ENCODE measurements around the gene SHCBP1L. TPM values are rescaled to one million over a fixed set of nuclear protein-coding genes. Genes with fewer than 3 reads are reported as not detected.

The SHCBP1L gene
- total RNA-seq, 1 donor from 2014 or later, result not detected

DNA sequence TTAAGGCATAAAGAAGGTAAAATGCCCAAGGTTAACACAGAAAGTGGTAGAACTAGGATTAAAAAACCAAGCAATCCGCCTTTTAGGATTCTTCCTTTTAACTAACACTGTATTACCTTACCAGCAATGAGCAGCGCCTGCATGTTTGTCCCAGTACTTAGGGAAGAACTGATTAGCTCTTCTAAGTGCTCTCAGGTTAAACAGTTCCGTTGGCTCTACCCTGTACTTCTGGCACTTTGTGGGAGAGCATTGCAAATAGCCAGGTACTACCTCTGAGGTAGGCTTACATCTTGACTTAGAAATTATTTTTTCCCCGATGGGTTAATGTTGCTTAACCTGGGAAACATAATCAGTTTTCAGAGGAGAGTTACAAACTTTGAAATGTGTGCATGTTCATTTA lies 92.3 kb downstream of the SHCBP1L start:
- TF ChIP-seq, protein P1, sequence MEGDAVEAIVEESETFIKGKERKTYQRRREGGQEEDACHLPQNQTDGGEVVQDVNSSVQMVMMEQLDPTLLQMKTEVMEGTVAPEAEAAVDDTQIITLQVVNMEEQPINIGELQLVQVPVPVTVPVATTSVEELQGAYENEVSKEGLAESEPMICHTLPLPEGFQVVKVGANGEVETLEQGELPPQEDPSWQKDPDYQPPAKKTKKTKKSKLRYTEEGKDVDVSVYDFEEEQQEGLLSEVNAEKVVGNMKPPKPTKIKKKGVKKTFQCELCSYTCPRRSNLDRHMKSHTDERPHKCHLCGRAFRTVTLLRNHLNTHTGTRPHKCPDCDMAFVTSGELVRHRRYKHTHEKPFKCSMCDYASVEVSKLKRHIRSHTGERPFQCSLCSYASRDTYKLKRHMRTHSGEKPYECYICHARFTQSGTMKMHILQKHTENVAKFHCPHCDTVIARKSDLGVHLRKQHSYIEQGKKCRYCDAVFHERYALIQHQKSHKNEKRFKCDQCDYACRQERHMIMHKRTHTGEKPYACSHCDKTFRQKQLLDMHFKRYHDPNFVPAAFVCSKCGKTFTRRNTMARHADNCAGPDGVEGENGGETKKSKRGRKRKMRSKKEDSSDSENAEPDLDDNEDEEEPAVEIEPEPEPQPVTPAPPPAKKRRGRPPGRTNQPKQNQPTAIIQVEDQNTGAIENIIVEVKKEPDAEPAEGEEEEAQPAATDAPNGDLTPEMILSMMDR (IDR thresholded peaks at IDR 0.05; ENCODE audit: insufficient read depth, low read length, severe bottlenecking), result no peak
- Histone ChIP-seq H3K27me3 (ENCODE audit: control insufficient read depth, insufficient read depth, low read length) (no peaks in the 10 kb centered on the region), H3K36me3 (ENCODE audit: control insufficient read depth, insufficient read depth, low read length) (peaks cover 20% of the 10 kb centered on the region), H3K4me3 (ENCODE audit: low read depth, low read length) (no peak overlapping the region)
- DNase-seq (ENCODE audit: low read depth), result no peak
- FAIRE-seq, result no peak

DNA sequence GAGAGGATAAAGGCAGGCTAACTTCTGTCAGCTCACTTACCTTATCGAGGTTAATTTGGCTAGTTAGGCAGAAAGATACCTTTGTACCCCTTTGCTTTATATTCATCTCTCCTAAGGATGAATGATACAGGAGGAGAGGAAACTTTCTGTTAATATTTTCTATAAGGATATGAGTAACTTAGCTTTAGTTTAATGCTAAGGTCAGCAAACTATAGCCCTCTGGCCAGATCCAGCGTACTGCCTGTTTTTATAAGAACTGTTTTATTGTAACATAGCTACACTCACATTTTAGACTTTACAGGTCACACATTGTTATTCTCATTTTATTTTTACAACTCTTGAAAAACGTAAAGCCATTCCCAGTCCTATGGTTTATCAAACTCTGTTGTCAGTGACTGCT lies 95.8 kb downstream of the SHCBP1L start:
- no peaks in the 10 kb centered on the region for H3K27me3 ChIP-seq (ENCODE audit: control insufficient read depth, insufficient read depth, low read length)
- DNase-seq (ENCODE audit: low read depth), result no peak
- no peak overlapping the region for H3K4me3 ChIP-seq (ENCODE audit: low read depth, low read length)
- H3K36me3 ChIP-seq (ENCODE audit: control insufficient read depth, insufficient read depth, low read length), result peaks cover 26% of the 10 kb centered on the region
- FAIRE-seq, result no peak
- TF ChIP-seq, protein P1 (IDR thresholded peaks at IDR 0.05; ENCODE audit: insufficient read depth, low read length, severe bottlenecking), result no peak

DNA sequence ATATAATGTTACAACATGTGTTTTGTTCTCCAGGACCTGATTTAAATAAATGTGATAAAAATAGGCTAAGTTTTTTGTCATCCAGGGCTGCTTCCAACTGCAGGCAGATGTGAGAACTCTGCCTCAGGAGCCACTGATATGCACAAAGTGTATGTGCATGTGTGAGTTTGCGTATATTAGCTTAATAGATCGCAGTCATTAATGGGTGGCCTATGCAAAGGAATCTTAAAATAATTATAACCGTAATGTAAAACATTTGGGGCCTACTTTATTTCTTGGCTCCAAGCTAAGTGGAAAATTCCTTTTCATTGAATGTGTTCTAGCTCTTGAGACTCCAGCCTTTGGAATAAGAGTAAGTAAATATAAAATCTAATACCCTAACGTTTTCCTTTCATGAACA lies 97.1 kb downstream of the SHCBP1L start:
- FAIRE-seq (no peak), DNase-seq (ENCODE audit: low read depth) (no peak)
- TF ChIP-seq, protein P1 (IDR thresholded peaks at IDR 0.05; ENCODE audit: insufficient read depth, low read length, severe bottlenecking), result no peak
- Histone ChIP-seq H3K36me3 (ENCODE audit: control insufficient read depth, insufficient read depth, low read length) (peaks cover 24% of the 10 kb centered on the region), H3K4me3 (ENCODE audit: low read depth, low read length) (no peak overlapping the region), H3K27me3 (ENCODE audit: control insufficient read depth, insufficient read depth, low read length) (no peaks in the 10 kb centered on the region)

DNA sequence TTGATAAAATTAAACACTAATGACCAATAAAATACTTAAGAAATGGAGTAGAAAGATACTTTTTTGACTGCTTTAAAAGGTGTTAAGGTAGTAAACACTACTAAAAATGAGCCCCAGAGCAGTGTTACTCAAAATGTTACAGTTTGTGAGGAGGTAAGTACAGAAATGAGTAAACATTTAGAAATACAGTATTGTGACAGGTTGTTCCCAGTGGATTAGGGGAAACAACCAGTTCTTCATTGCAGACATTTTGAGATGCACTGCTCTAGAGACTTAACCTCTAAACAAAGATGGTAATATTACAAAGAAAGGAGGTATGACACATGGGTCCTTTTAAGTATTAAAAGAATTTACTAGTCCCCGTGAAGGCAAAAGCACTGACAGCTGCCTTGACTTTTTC lies 101.1 kb downstream of the SHCBP1L start:
- H3K36me3 ChIP-seq (ENCODE audit: control insufficient read depth, insufficient read depth, low read length), result peaks cover 22% of the 10 kb centered on the region
- TF ChIP-seq, protein P1 (IDR thresholded peaks at IDR 0.05; ENCODE audit: insufficient read depth, low read length, severe bottlenecking), result no peak
- H3K4me3 ChIP-seq (ENCODE audit: low read depth, low read length), result no peak overlapping the region
- H3K27me3 ChIP-seq (ENCODE audit: control insufficient read depth, insufficient read depth, low read length), result no peaks in the 10 kb centered on the region
- FAIRE-seq (no peak), DNase-seq (ENCODE audit: low read depth) (no peak)

DNA sequence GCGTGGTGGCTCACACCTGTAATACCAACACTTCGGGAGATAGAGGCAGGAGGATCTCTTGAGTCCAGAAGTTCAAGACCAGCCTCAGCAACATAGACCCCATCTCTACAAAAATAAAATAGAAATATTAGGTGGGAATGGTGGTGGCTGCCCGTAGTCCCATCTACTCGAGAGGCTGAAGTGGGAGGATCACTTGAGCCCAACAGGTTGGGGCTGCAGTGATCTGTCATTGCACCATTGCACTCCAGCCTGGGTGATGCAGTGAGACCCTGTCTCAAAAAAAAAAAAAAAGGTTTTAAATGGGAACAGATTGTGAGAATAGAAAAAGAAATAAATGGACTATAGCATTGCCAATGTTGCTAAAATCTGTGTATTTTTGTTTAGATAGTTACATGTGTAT lies 102.6 kb downstream of the SHCBP1L start:
- no peak for FAIRE-seq
- Histone ChIP-seq H3K36me3 (ENCODE audit: control insufficient read depth, insufficient read depth, low read length) (peaks cover 20% of the 10 kb centered on the region), H3K27me3 (ENCODE audit: control insufficient read depth, insufficient read depth, low read length) (no peaks in the 10 kb centered on the region), H3K4me3 (ENCODE audit: low read depth, low read length) (no peak overlapping the region)
- no peak for DNase-seq (ENCODE audit: low read depth)
- TF ChIP-seq, protein P1 (IDR thresholded peaks at IDR 0.05; ENCODE audit: insufficient read depth, low read length, severe bottlenecking), result no peak

Other genes with a start within 250 kb of the SHCBP1L start
- gene NPL, start 163.4 kb downstream of the SHCBP1L start, total RNA-seq, result 2.4 and 18.8 TPM in 2 replicates
- 78.1 and 96.9 TPM in 2 replicates for gene DHX9, start 113.8 kb downstream of the SHCBP1L start, total RNA-seq
- gene LAMC1, start 70.3 kb upstream of the SHCBP1L start, total RNA-seq, result 190 and 219 TPM in 2 replicates
- 1,014 and 1,840 TPM in 2 replicates for gene LAMC2, start 233.1 kb upstream of the SHCBP1L start, total RNA-seq